Fibroblast of pulmonary artery (primary cell): ENCODE results near the gene CD177.

Source experiments
- DNase-seq: peaks from one replicate; pipeline ENCODE4 v3.0.0-alpha.2; 2010; ENCODE audit warnings: low read depth
- H3K4me3 ChIP-seq: replicated peaks from 2 replicates; pipeline ENCODE4 v1.5.1; 2011; ENCODE audit warnings: low read depth, mild to moderate bottlenecking, control low read depth, low read length, moderate library complexity
- TF ChIP-seq, protein P1 (sequence below): IDR thresholded peaks from 2 replicates; pipeline ENCODE4 v1.5.1; 2011; ENCODE audit warnings: mild to moderate bottlenecking, control low read depth, low read length, inconsistent platforms; ENCODE audit errors: missing control alignments

The CD177 gene

DNA sequence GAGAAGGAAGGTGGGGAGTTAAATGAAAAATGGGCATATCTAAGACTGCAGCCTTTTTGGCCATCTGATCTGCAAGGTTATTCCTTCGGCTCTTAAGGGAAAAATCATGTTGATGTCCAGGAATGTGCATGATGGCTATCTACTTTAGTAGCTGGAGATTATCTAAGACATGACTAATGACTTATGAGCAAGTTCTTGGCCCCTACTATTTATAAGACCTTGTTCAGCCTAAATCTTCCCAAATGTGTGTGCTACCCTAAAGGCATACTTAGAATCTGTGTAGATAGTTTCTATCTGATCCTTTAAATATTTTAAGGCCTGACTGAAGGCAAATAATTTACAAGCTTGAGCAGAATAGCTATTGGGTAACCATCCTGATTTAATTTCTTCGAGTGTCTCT is 41.8 kb upstream of the CD177 start:
- TF ChIP-seq, protein P1, sequence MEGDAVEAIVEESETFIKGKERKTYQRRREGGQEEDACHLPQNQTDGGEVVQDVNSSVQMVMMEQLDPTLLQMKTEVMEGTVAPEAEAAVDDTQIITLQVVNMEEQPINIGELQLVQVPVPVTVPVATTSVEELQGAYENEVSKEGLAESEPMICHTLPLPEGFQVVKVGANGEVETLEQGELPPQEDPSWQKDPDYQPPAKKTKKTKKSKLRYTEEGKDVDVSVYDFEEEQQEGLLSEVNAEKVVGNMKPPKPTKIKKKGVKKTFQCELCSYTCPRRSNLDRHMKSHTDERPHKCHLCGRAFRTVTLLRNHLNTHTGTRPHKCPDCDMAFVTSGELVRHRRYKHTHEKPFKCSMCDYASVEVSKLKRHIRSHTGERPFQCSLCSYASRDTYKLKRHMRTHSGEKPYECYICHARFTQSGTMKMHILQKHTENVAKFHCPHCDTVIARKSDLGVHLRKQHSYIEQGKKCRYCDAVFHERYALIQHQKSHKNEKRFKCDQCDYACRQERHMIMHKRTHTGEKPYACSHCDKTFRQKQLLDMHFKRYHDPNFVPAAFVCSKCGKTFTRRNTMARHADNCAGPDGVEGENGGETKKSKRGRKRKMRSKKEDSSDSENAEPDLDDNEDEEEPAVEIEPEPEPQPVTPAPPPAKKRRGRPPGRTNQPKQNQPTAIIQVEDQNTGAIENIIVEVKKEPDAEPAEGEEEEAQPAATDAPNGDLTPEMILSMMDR, result no peak
- no peak overlapping the region for H3K4me3 ChIP-seq
- DNase-seq, result no peak

DNA sequence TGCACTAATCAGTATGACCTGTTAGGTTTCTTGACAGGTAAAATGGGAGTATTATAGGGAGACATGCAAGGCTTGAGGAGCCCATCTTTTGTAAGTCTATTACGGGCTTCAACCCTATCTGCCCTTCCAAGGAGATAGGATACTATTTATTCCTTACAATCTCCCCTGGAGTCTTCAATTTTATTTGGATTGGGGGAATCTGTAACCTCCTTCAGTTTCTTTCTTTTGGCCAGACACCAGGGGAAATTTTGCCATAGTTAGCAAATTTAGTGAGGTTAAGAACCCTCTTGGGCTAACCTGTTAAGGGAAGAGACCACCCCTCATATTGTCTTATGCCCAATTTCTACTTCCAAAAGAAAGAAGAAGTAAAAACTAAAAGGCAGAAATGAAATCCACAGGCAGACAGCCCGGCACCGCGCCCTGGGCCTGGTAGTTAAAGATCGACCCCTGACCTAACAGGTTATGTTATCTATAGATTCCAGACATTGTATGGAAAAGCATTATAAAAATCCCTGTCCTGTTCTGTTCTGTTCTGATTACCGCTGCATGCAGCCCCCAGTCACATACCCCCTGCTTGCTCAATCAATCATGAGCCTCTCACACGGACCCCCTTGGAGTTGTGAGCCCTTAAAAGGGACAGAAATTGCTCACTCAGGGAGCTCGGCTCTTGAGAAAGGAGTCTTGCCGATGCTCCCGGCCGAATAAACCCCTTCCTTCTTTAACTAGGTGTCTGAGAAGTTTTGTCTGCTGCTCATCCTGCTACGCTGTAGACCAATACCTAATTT is 39.6 kb upstream of the CD177 start:
- DNase-seq, result no peak
- H3K4me3 ChIP-seq, result no peak overlapping the region
- TF ChIP-seq, protein P1, result no peak

DNA sequence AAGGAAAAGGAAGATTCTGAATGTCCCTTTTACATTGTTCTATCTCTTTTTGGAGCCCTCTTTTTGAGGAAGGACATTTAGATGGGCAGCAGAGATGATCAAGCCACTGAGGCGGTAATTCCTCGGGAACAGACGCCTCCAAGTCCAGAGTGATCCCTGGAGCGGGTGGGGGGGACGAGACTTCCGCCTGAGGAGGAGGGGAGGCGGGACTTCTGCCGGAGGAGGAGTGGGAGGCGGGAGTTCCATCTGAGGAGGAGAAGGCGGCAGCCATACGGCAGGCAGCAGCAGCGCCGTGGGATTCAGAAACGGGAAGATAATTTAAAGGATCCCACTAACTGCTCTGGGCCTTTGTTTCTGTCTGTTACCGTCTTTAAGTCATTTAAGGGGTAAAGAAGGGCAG is 37.6 kb upstream of the CD177 start:
- DNase-seq, result no peak
- no peak overlapping the region for H3K4me3 ChIP-seq
- TF ChIP-seq, protein P1, result no peak

DNA sequence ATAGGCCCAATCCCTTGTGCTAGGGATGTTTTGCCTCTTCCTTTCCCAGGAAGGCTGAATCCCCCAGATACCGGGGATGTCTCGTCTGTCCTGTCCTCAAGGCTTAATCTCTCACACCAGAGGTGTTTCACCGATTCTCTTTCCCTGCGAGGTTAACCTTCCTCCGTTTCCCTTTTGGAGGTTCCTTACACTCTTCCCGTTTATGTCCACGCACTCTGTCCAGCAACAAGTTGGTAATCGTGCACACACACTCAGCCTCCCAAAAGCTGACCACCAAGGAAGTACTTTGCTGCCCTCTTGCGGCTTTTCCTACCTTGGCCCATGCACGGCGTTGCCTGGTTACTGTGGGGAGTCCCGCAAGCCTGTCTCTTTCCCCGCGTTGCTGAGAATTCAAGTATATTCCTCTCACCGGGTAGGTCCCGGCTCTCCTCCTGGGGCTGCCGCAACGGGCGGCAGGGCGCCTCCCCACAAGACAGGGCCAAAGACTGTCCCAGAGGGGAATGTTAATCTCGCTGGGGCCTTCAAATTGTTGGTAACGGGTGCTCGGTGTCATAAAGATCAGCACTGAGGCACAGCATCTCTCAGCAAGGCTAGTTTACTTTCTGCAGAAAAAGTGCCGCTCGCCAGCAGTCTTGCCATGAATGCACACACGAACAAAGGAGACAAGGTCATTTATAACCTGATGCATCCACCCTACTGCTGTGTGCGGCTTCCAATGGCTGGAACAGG is 36.7 kb upstream of the CD177 start:
- TF ChIP-seq, protein P1, result peak; percentile 25
- H3K4me3 ChIP-seq, result no peak overlapping the region
- peak; percentile 11 for DNase-seq

DNA sequence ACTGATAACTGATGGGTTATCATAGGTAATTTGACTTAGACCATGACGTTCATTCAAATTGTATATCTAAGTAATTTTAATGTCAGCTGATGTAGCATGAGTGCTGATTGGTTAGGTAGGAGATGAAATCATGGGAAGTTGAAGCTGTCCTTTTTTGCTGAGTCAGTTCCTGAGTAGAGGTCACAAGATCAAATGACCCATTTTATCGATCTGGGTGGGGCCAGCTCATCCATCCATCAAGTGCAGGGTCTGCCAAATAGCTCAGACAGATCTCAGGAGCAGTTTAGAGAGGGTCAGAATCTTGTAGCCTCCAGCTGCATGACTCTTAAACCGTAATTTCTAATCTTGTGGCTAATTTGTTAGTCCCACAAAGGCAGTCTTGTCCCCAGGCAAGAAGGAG is 35.3 kb upstream of the CD177 start:
- no peak overlapping the region for H3K4me3 ChIP-seq
- DNase-seq, result no peak
- TF ChIP-seq, protein P1, result no peak

DNA sequence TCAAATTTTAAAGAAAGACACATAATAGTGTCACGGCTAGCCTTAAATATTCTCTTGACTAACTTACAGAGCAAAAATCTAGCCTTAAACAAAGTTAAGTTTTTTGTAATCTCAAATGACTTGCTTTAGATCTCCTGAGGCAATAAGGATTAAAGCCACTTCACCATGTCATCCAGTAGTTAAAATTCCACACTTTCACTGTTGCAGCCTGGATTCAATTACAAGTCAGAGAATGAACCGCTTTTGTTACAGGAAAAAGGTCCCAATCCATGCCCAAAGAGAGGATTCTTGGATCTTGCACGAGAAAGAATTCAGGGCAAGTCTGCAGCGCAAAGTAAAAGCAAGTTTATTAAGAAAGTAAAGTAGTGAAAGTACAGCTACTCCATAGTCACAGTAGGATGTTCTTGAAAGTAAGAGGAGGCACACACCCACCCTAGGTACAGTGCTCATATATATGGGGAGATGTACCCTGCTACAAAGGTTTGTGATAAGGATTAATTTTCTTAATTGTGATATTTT is 34.6 kb upstream of the CD177 start:
- H3K4me3 ChIP-seq, result no peak overlapping the region
- TF ChIP-seq, protein P1, result no peak
- no peak for DNase-seq
